T-helper 1 cell (primary cell): ENCODE results near the gene CDH23.

Experiments
- DNase-seq, 5 donors: peaks; one replicate each; pipeline ENCODE4 v3.0.0-alpha.2; 2012 to 2020

The CDH23 gene

GRCh38 chr10:71643904-71644303 lies 247.2 kb downstream of the CDH23 start:
- DNase-seq: no peak

DNA sequence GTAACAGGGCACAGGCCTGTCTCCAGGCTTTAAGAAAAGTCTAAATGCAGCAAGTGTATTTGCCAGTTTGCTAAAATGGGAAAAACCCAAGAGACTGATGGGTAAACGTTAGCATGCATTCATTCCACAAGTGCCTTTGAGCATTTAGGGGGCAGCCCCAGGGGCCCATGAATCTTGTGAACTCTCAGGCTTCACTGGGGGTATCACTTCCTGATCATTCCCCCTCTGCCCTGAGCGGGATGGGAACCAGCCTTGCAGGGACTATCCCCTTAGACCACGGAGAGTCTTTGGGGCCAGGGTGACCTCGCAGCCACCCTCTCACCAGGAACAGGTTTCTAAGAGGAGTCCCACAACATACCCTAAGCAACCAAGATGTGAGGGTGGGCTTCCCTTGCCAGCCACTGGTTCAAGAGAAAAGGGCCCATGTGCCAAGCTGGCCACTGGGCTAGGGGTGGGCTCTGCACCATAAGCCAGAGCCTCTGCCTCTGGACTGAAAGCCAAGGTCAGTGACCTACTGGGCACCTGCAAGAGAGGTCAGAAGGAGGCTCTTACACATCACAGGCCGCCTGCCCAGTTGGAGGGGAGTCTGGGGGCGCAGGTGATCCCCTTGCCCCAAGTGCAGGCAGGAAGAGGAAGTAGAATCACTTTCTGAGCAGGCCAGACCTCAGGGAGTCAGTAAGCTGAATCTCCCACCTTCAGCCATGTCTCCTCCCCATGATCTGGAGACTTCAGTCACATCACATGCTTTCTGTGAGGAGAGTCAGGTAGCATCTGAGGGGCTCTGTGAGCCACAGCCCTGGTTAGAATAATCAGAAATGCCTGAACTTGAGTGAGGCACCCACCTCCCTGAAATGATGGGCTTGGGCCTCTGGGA lies 247.8 kb downstream of the CDH23 start:
- no peak for DNase-seq

GRCh38 chr10:71645185-71645584 lies 248.5 kb downstream of the CDH23 start:
- no peak for DNase-seq

- DNase-seq: no peak
Observed at GRCh38 chr10:71646037-71646436, 249.3 kb downstream of the CDH23 start.

- no peak for DNase-seq
Observed at GRCh38 chr10:71646592-71647292, 250.0 kb downstream of the CDH23 start.

DNA sequence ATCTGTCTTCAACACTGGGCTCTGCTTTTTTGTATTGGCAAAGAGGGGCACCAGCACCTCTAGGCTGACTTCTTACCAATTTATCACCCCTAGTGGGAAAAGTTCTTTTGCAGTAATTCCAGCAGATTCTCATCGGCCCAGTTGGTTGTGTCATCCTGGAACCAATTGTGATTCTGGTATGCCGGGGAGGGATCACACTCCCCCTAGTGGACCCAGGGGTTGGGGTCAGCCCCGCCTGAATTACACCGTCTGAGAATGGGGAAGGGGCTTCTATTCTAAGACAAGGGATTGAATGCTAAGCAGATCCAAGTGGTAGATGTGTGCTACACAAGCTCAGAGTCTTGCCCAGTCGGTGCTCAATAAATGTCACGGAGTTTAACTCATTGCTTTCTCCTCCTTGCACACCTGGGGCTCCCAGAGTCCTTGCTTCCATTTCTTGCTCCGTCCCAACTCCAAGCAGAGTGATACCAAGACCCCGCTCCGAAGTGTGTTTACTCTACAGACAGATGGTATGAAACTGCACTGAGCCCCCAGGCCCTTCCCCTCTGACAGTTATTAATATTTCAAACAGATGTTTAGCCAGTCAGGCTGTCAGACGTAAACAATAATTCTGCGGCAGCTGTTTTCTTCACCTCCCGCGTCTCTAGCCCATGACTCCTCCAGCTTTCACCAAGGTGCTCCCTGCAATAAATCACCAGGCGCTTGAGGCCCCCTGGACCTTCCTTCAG lies 251.0 kb downstream of the CDH23 start:
- DNase-seq: no peak

DNA sequence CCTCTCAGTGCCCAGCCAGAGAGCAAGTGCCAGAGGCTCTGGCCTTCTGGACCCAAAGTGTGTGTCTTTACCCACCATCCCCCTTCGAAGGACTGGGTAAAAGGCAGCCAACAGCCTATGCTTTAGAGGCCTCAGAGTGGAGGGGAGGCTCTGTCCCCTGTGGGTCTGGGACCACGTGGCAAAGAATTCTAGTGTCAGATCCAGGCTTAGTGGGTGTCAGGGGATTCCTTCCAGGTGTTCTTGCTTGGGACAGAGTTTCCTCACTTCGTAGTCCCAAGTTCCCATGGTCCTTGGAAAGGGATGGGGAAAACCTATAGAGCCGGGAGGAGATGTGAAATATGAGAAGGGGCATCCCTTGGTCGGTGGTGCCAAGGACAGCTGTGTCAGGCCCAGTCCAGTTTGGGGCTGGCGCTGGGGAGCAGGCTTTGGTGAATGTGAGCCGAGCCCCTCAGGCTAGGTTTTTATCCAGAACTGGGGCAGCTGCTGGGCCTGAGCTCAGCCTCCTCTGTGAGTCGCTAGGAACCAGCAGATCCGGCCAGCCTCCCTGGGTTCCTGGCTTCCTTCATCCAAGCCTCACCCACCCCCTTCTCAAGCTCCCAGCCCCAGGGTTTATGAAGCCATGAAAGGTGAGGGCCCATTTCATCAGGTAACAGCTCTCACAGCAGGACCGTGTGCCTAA lies 251.7 kb downstream of the CDH23 start:
- no peak for DNase-seq

- no peak for DNase-seq
Observed at GRCh38 chr10:71648933-71649320, 252.2 kb downstream of the CDH23 start.

GRCh38 chr10:71649631-71650030 lies 252.9 kb downstream of the CDH23 start:
- DNase-seq: no peak

- DNase-seq: no peak
Observed at GRCh38 chr10:71650397-71650796, 253.7 kb downstream of the CDH23 start.

- no peak for DNase-seq
Observed at GRCh38 chr10:71651428-71651827, 254.7 kb downstream of the CDH23 start.

GRCh38 chr10:71651928-71652327 lies 255.2 kb downstream of the CDH23 start:
- DNase-seq: no peak

DNA sequence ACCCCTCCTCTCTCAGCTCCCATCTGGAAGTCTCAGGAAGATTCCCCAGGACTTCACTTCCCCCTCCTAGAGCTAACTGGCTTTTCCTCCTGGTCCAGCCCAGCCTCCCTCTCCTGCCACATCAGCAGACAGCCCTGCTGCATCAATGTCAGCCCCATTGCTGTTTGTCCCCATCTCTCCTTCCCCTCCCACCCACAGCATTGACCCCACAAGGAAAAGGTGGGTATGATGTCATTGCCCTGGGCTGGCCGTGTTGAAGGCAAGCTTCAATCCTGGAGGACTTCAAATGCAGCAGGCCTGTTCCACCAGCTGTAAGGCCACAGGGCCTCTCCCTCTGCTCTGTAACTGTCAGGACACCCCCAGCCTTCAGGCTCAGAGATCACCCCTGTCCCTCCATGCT lies 256.3 kb downstream of the CDH23 start:
- no peak for DNase-seq

DNA sequence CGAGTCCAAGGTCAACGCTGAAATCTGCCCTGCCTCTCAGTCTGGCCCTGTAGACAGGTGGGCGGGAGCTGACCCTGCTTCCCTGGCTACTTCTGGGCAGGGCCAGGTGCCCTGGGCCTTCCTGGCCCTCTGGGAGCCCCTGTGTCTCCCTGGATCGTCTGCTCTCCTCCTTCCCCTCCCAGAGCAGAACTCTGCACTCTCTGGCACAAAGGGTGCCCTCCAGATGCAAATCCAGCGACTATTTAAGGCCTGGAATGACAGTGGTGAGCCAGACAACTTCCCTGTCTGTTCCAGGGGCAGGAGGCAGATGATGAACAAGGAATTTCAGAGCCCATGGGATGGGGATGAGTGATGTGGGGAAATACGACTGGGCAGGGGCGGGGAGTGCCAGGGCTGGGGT lies 259.5 kb downstream of the CDH23 start:
- DNase-seq: no peak

- no peak for DNase-seq
Observed at GRCh38 chr10:71657604-71658466, 261.1 kb downstream of the CDH23 start.

DNA sequence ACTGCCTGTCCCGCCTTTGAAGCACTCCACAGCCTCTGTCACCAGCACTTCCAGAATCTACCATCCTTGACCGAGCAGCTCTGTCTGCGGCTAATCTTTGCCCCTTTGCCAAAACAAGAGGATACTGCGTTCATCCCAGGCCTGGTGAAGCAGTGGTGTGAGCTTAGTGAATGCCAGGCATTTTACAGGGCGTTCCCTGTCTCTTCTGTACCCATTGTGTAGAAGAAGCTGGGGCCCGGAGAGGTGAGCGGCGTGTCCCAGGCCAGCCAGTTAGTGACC lies 261.7 kb downstream of the CDH23 start:
- DNase-seq: no peak

DNA sequence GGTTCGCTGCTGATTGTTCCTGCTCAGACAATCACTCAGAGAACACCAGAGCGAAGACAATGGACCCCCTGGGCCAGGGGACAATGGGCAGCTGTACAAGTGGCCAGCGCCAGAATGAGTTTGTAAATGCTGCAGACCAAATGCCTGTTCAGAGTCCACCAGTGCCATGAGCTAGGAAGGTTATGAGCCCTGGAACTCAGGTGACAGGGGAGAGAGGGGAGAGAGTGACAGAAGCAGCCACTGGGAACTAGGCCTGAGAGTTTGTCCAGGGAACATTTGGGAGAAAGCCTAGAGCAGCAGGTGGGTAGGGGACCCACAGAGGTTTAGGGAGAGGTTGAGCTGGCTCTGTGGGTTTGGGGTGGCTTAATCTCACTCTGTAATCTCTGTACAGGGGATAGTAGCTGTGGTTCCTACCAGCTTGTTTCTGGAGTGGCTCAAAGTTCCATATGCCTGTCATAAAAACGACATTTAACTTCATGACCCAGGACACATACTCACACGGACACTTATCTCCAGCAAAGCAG lies 262.5 kb downstream of the CDH23 start:
- no peak for DNase-seq

DNA sequence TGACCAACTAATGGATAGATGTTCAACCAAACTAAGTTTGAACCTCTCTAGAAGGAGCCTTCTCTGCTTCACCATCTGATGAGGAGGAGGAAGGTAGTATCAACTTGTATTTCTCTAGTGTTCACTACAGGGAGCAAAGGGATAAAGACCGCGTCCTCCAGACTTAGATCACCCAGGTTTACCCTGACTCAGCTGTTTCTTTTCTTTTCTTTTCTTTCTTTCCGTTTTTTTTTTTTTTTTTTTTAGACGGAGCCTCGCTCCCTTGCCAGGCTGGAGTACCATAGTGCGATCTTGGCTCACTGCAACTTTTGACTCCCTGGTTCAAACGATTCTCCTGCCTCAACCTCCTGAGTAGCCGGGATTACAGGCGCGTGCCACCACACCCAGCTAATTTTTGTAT lies 263.0 kb downstream of the CDH23 start:
- no peak for DNase-seq

DNA sequence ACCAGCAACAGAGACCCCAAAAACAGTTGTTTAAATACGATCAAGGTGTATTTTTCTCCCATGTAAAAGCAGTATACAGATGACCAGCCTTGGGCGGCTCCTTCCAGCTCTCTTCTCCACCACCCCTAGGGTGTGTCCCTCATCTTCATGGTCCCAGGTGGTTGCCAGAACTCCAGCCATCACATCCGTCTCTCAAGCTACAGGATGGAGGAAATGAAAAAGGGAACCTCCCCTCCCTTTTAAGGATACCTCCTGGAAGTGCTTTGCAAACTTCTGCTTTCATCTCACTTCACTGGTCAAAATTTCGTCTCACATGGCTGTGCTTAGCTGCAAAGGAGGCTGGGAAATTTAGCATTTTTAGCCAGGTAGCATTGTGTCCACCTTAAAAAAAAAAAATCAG lies 263.6 kb downstream of the CDH23 start:
- no peak for DNase-seq

DNA sequence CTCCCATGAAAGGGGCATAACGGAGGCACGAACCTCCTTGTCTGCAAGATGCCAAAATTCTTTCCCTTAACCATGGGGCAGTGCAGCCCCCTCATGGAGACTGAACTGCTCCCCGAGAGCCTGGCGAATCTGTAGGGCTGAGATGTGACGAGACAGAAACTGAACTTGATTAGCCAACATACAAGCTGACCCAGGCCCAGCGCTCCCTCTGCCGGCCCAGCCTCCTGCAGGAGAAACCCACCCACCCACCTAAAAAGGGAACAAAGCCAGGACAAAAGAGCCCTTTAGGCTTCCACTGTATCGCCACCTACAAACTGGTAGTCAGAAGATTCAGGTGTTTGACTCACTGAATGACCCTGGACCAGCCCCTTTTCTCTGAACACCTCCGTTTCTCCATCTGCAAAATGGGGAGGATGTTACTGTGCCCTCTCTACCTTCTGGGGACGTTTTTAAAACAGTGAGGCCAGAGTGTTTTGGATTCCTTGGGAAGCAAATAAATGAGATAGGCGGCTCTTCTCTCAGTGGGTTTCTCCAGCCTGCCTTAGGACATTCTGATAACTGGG lies 264.4 kb downstream of the CDH23 start:
- DNase-seq: no peak

DNA sequence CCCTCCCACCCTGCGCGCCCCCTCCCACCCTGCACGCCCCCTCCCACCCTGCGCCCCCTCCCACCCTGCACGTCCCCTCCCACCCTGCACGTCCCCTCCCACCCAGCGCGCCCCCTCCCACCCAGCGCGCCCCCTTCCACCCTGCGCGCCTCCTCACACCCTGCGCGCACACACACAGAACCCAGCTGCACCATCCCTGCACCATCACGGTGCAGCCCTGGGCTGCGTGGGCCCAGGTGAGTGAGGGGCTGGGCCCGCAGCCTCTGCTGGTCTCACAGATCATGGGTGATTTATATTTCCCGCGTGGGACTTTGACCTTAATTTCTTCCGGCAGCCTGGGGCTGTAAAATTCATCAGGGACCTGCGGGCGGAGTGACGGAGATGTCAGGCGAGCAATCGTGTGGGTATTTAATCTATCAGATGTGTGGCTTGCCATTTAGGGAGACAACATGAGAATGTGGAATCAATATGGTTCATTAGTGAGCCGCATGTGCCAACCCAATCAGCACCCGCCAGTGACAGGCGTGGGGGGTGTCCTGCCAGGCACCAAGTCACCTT lies 265.1 kb downstream of the CDH23 start:
- no peak for DNase-seq
